ENCODE data around the gene CEMIP2.

Gene CEMIP2

DNA sequence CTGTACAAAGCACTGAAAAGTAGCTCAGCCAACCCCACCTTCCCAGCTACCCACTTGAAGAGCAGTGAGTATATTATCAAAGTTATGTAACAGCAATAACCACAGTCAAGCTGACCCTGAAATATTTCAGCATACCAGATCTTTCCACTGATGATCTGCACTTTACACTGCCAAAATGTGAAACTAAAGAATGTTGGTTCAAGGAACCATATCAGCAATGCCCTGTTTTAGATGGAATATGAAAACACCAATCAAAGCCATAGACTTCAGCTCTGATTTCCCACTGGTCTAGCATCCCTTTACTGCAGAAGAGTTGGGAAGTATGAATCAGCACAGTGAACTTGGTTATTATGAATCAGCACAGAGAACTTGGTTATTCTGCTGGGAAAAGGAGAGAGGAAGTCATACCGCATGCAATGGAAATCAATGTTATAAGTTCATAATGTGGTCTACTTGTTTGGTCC, 20.0 kb downstream of the CEMIP2 start:
- no peak for DNase-seq (ENCODE audit: extremely low spot score)
- POLR2A ChIA-PET, result no interaction called here
- TF ChIP-seq CTCF (IDR thresholded peaks at IDR 0.05; ENCODE audit: control extremely low read depth, extremely low read depth, low read depth, missing control alignments), result no peak
- CTCF ChIA-PET, result interaction anchor here (1.5 kb wide), 1 partner anchor 21 kb away, joined by 3 read pairs; no protein-coding TSS in a partner anchor

DNA sequence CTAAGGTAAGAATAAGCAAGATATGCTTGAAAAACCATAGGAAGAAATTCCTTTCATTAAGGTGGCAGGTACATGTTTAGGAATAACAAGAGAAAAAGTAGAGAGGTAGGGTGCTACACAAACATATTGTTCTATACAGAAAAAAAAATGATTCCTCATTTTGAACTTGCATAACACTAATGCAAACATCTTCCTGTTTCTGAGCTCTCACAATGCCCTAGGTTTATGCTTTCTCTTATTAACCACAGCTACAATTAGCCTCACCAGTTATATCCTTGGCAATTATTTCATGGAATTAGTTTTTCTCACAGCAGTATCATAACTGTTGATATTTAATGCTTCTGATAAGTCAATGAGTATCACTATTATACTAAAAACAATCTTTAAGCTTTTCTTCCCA, 20.7 kb downstream of the CEMIP2 start:
- TF ChIP-seq CTCF (IDR thresholded peaks at IDR 0.05; ENCODE audit: control extremely low read depth, extremely low read depth, low read depth, missing control alignments), result no peak
- CTCF ChIA-PET, result interaction anchor here (1.2 to 1.5 kb wide), 3 partner anchors 9 to 21 kb away, joined by 3 read pairs; no protein-coding TSS in a partner anchor
- POLR2A ChIA-PET, result no interaction called here
- no peak for DNase-seq (ENCODE audit: extremely low spot score)

- no peak for TF ChIP-seq CTCF (IDR thresholded peaks at IDR 0.05; ENCODE audit: control extremely low read depth, extremely low read depth, low read depth, missing control alignments)
- no peak for DNase-seq (ENCODE audit: extremely low spot score)
- CTCF ChIA-PET, result interaction anchor here (0.9 to 1.5 kb wide), 4 partner anchors 8 to 29 kb away, joined by 3 read pairs; no protein-coding TSS in a partner anchor
- POLR2A ChIA-PET, result no interaction called here
Observed at GRCh38 chr9:71746758-71747125, 21.6 kb downstream of the CEMIP2 start.

DNA sequence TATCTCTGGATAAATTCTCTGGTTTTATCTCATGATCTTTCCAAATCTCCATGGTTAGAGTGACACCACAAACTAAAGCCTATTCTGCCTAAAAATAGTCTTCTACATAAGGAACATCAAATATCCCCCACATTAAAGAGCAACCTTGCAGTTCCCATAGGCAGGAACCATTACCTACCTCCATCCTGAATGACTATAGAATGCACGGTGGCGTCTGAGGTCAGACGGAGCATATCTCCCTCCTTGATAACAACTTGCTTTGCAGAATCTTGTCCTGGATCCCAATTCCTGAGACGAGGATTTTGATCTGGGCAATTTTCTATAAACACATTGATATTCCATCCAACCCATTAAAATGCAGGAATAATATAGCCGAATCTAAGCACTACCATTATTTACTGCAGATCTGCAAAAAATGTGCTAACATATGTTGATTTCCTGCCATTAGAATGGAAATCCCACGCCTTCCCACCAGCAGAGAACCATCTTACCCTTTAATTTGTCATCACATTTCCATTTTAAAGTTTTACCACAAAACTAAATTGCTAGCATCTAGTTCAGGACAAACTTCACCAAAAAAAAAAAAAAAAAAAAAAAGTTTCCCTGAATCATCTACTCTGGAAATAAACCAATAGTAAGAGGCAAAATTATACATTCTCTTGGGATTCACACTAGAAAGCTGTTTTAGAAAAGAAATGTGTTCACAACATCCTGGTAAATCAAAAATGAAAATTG, 22.1 kb downstream of the CEMIP2 start:
- POLR2A ChIA-PET, result no interaction called here
- no peak for TF ChIP-seq CTCF (IDR thresholded peaks at IDR 0.05; ENCODE audit: control extremely low read depth, extremely low read depth, low read depth, missing control alignments)
- CTCF ChIA-PET, result interaction anchor here (0.9 kb wide), 1 partner anchor 29 kb away, joined by 3 read pairs; no protein-coding TSS in a partner anchor
- DNase-seq (ENCODE audit: extremely low spot score), result no peak

GRCh38 chr9:71744754-71745521, 23.4 kb downstream of the CEMIP2 start:
- ChIA-PET POLR2A (no interaction called here), CTCF (no interaction called here)
- no peak for DNase-seq (ENCODE audit: extremely low spot score)
- TF ChIP-seq CTCF (IDR thresholded peaks at IDR 0.05; ENCODE audit: control extremely low read depth, extremely low read depth, low read depth, missing control alignments), result no peak

- no peak for TF ChIP-seq CTCF (IDR thresholded peaks at IDR 0.05; ENCODE audit: control extremely low read depth, extremely low read depth, low read depth, missing control alignments)
- POLR2A ChIA-PET, result no interaction called here
- no peak for DNase-seq (ENCODE audit: extremely low spot score)
- CTCF ChIA-PET, result no interaction called here
Observed at GRCh38 chr9:71743882-71744281, 24.4 kb downstream of the CEMIP2 start.
